ENCODE data around the gene ZNF487. TPM values are rescaled to one million over a fixed set of nuclear protein-coding genes. Genes with fewer than 3 reads are reported as not detected.

Gene ZNF487
- total and polyA plus RNA-seq, 2 of the 13 experiments (the other 11 are each of a cell fraction or from before 2014, with no cell fraction given): 7.4 to 8.8 TPM

- peak; percentile 80; the same call in 1 of the 2 replicates for TF ChIP-seq ZBTB39 (CRISPR knock-in tag; IDR thresholded peaks at IDR 0.05)
- TF ChIP-seq SOX13 (IDR thresholded peaks at IDR 0.05): no peak; the same call in 1 of the 2 replicates
- peak in 1 of 2 experiments; percentile 92; a peak in 2 of 4 replicates for TF ChIP-seq SOX13 (CRISPR knock-in tag; conservative IDR thresholded peaks at IDR 0.05 in 1 of 2, IDR thresholded peaks at IDR 0.05 in 1 of 2)
- peak; percentile 99 for TF ChIP-seq HOXA5 (CRISPR knock-in tag; IDR thresholded peaks at IDR 0.05)
- TF ChIP-seq PHB2 (IDR thresholded peaks at IDR 0.05; ENCODE audit: partially characterized antibody): no peak
- no peak for TF ChIP-seq FOXK2 (IDR thresholded peaks at IDR 0.05)
- TF ChIP-seq ZNF644 (CRISPR knock-in tag; IDR thresholded peaks at IDR 0.05; ENCODE audit: low read depth): peak; percentile 83
- peak; percentile 99 for TF ChIP-seq ZNF878 (CRISPR knock-in tag; IDR thresholded peaks at IDR 0.05)
- peak; percentile 97 for TF ChIP-seq TARDBP (CRISPR knock-in tag; IDR thresholded peaks at IDR 0.05)
- TF ChIP-seq U2AF2 (IDR thresholded peaks at IDR 0.05; ENCODE audit: low read depth, low read length): no peak
- peak; percentile 96 for TF ChIP-seq IRX3 (CRISPR knock-in tag; IDR thresholded peaks at IDR 0.05; ENCODE audit: borderline replicate concordance, low read depth)
- TF ChIP-seq ZNF773 (CRISPR knock-in tag; IDR thresholded peaks at IDR 0.05; ENCODE audit: borderline replicate concordance): peak; percentile 95
- TF ChIP-seq SIX4 (CRISPR knock-in tag; IDR thresholded peaks at IDR 0.05): peak; percentile 94
- peak; percentile 98 for TF ChIP-seq ZNF264 (CRISPR knock-in tag; IDR thresholded peaks at IDR 0.05)
- TF ChIP-seq EP300 (IDR thresholded peaks at IDR 0.05; ENCODE audit: low read depth in 2 of 2, low read length in 2 of 2): peak in 1 of 2 experiments; percentile 78; a peak in 3 of 4 replicates
- peak; percentile 92 for TF ChIP-seq EP300 (CRISPR knock-in tag; IDR thresholded peaks at IDR 0.05; ENCODE audit: borderline replicate concordance)
- peak; percentile 93 for TF ChIP-seq RARA (CRISPR knock-in tag; IDR thresholded peaks at IDR 0.05)
- peak; percentile 99 for TF ChIP-seq KLF6 (CRISPR knock-in tag; IDR thresholded peaks at IDR 0.05)
- no peak; the same call in 1 of the 2 replicates for TF ChIP-seq JDP2 (CRISPR knock-in tag; IDR thresholded peaks at IDR 0.05; ENCODE audit: borderline replicate concordance)
- peak; percentile 99; the same call in 1 of the 2 replicates for TF ChIP-seq ZFP41 (CRISPR knock-in tag; IDR thresholded peaks at IDR 0.05; ENCODE audit: borderline replicate concordance)
- TF ChIP-seq ZNF75D (CRISPR knock-in tag; IDR thresholded peaks at IDR 0.05; ENCODE audit: borderline replicate concordance): no peak
- peak; percentile 61; the same call in 1 of the 2 replicates for TF ChIP-seq ZNF512 (CRISPR knock-in tag; IDR thresholded peaks at IDR 0.05)
- peak; percentile 98 for TF ChIP-seq ARNT2 (CRISPR knock-in tag; IDR thresholded peaks at IDR 0.05; ENCODE audit: low read depth)
- peak; percentile 94; the same call in 1 of the 2 replicates for TF ChIP-seq ZBTB4 (CRISPR knock-in tag; IDR thresholded peaks at IDR 0.05; ENCODE audit: borderline replicate concordance)
Measured at GRCh38 chr10:43420369-43421200, 16.3 kb upstream of the ZNF487 start (continued).

Measured in HepG2 (cell line).